DOHH2 (cell line): ENCODE results near the gene MYL9.

Experiments
- EZH2phosphoT487 ChIP-seq: fragments of 200-600 bp; sonication (generic); IDR thresholded peaks from 2 replicates; pipeline ENCODE4 v1.6.1; 2017; ENCODE audit warnings: borderline replicate concordance, mild to moderate bottlenecking, antibody characterized with exemption, low read length, moderate library complexity, mixed read lengths
- TF ChIP-seq, protein P1 (sequence below): fragments of 200-600 bp; sonication (generic); IDR thresholded peaks from one replicate; pipeline ENCODE4 v1.5.1; 2014; ENCODE audit warnings: antibody characterized with exemption, mild to moderate bottlenecking, low read depth, low read length; ENCODE audit not compliant: poor library complexity, severe bottlenecking

DNA sequence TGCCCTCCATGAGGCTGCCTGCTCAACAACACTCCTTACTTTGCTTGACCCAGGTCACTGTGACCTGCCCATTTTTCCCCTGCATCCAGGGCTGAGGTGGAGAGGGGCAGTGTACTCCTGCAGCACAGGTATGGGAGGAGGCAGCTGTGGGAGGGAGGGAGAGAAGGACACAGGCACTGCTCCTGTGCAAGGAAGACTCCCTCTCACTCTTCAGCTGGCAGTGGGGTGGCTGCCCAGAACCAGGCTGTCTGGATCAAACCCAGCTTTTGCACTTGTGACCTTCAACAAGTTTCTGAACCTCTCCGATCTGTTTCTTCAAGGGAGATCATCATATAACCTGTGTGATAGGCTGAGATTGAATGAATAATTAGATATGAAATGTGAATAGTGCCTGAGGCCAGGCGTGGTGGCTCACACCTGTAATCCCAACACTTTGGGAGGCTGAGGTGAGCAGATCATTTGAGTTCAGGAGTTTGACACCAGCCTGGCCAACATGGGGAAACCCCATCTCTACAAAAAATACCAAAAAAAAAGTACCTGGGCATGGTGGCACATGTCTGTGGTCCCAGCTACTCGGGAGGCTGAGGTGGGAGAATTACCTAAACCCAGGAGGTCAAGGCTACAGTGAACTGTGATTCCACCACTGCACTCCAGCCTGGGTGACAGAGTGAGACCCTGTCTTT is 46.2 kb downstream of the MYL9 start:
- TF ChIP-seq, protein P1, sequence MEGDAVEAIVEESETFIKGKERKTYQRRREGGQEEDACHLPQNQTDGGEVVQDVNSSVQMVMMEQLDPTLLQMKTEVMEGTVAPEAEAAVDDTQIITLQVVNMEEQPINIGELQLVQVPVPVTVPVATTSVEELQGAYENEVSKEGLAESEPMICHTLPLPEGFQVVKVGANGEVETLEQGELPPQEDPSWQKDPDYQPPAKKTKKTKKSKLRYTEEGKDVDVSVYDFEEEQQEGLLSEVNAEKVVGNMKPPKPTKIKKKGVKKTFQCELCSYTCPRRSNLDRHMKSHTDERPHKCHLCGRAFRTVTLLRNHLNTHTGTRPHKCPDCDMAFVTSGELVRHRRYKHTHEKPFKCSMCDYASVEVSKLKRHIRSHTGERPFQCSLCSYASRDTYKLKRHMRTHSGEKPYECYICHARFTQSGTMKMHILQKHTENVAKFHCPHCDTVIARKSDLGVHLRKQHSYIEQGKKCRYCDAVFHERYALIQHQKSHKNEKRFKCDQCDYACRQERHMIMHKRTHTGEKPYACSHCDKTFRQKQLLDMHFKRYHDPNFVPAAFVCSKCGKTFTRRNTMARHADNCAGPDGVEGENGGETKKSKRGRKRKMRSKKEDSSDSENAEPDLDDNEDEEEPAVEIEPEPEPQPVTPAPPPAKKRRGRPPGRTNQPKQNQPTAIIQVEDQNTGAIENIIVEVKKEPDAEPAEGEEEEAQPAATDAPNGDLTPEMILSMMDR: no peak
- TF ChIP-seq EZH2phosphoT487: no peak
